Liver (tissue), 3 donors: ENCODE data around the gene FAM163A.

Experiments used
- FOXA1 ChIP-seq: IDR thresholded peaks from 2 replicates; pipeline ENCODE4 v1.6.1; 2016; ENCODE audit warnings: antibody characterized with exemption
- GABPA ChIP-seq, 2 donors: IDR thresholded peaks in 1 of 2; conservative IDR thresholded peaks in 1 of 2; 2 replicates each; pipeline ENCODE4 v1.6.1; 2016; ENCODE audit warnings: antibody characterized with exemption in 2 of 2, mild to moderate bottlenecking in 1 of 2, moderate library complexity in 1 of 2
- JUND ChIP-seq, 2 donors: IDR thresholded peaks; 2 replicates each; pipeline ENCODE4 v1.6.1; 2016; ENCODE audit warnings: antibody characterized with exemption in 2 of 2
- RAD21 ChIP-seq, 2 donors: IDR thresholded peaks; 2 replicates each; pipeline ENCODE4 v1.6.1; 2016; ENCODE audit warnings: antibody characterized with exemption in 2 of 2, mild to moderate bottlenecking in 2 of 2
- TAF1 ChIP-seq: conservative IDR thresholded peaks from 2 replicates; pipeline ENCODE4 v1.6.1; 2016; ENCODE audit warnings: antibody characterized with exemption, mild to moderate bottlenecking
- TF ChIP-seq, protein P1 (sequence below): fragments of 150-350 bp; IDR thresholded peaks from 2 replicates; pipeline ENCODE4 v1.5.1; 2017; ENCODE audit warnings: improper control_type of control experiment, low read depth, low read length; ENCODE audit not compliant: missing input control
- TF ChIP-seq, protein P2 (sequence below): IDR thresholded peaks from 2 replicates; pipeline ENCODE4 v1.6.1; 2016; ENCODE audit warnings: antibody characterized with exemption
- TF ChIP-seq, protein P3 (sequence below): IDR thresholded peaks from 2 replicates; pipeline ENCODE4 v1.6.1; 2016; ENCODE audit warnings: antibody characterized with exemption, mild to moderate bottlenecking
- TF ChIP-seq, protein P4 (sequence below): IDR thresholded peaks from 2 replicates; pipeline ENCODE4 v1.6.1; 2016; ENCODE audit warnings: antibody characterized with exemption
- donor health status: healthy.
- donor health status: healthy.

DNA sequence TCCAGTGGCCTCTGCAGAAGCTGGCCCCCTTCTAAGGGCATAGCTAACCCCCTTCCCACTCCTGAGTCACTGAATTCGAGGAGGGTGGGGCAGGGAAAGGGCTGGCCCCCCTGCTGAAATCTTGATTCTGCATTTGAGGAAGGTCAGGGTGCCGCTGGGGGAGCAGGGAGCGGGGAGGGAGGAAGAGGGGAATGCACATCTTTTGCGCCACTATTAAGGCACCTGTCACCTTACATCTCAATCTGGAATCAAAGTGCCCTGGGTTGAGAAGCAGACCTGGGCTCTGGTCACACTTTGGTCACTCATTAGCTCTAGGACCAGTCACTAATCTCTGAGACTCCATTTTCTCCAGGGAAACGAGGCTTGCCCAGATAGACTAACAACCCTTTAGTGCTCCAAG is 72.5 kb downstream of the FAM163A start:
- TF ChIP-seq, protein P1, sequence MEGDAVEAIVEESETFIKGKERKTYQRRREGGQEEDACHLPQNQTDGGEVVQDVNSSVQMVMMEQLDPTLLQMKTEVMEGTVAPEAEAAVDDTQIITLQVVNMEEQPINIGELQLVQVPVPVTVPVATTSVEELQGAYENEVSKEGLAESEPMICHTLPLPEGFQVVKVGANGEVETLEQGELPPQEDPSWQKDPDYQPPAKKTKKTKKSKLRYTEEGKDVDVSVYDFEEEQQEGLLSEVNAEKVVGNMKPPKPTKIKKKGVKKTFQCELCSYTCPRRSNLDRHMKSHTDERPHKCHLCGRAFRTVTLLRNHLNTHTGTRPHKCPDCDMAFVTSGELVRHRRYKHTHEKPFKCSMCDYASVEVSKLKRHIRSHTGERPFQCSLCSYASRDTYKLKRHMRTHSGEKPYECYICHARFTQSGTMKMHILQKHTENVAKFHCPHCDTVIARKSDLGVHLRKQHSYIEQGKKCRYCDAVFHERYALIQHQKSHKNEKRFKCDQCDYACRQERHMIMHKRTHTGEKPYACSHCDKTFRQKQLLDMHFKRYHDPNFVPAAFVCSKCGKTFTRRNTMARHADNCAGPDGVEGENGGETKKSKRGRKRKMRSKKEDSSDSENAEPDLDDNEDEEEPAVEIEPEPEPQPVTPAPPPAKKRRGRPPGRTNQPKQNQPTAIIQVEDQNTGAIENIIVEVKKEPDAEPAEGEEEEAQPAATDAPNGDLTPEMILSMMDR, result no peak
- TF ChIP-seq TAF1, result no peak
- TF ChIP-seq, protein P2, sequence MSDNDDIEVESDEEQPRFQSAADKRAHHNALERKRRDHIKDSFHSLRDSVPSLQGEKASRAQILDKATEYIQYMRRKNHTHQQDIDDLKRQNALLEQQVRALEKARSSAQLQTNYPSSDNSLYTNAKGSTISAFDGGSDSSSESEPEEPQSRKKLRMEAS, result no peak
- TF ChIP-seq GABPA (IDR thresholded peaks at IDR 0.05 in 1 of 2, conservative IDR thresholded peaks at IDR 0.05 in 1 of 2), result no peak
- TF ChIP-seq, protein P3, sequence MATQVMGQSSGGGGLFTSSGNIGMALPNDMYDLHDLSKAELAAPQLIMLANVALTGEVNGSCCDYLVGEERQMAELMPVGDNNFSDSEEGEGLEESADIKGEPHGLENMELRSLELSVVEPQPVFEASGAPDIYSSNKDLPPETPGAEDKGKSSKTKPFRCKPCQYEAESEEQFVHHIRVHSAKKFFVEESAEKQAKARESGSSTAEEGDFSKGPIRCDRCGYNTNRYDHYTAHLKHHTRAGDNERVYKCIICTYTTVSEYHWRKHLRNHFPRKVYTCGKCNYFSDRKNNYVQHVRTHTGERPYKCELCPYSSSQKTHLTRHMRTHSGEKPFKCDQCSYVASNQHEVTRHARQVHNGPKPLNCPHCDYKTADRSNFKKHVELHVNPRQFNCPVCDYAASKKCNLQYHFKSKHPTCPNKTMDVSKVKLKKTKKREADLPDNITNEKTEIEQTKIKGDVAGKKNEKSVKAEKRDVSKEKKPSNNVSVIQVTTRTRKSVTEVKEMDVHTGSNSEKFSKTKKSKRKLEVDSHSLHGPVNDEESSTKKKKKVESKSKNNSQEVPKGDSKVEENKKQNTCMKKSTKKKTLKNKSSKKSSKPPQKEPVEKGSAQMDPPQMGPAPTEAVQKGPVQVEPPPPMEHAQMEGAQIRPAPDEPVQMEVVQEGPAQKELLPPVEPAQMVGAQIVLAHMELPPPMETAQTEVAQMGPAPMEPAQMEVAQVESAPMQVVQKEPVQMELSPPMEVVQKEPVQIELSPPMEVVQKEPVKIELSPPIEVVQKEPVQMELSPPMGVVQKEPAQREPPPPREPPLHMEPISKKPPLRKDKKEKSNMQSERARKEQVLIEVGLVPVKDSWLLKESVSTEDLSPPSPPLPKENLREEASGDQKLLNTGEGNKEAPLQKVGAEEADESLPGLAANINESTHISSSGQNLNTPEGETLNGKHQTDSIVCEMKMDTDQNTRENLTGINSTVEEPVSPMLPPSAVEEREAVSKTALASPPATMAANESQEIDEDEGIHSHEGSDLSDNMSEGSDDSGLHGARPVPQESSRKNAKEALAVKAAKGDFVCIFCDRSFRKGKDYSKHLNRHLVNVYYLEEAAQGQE, result no peak
- no peak for TF ChIP-seq FOXA1
- TF ChIP-seq RAD21 (IDR thresholded peaks at IDR 0.05), result no peak
- no peak for TF ChIP-seq JUND (IDR thresholded peaks at IDR 0.05)
- TF ChIP-seq, protein P4, sequence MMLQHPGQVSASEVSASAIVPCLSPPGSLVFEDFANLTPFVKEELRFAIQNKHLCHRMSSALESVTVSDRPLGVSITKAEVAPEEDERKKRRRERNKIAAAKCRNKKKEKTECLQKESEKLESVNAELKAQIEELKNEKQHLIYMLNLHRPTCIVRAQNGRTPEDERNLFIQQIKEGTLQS, result no peak
